ENCODE measurements around the gene PTPRF.

Gene PTPRF

DNA sequence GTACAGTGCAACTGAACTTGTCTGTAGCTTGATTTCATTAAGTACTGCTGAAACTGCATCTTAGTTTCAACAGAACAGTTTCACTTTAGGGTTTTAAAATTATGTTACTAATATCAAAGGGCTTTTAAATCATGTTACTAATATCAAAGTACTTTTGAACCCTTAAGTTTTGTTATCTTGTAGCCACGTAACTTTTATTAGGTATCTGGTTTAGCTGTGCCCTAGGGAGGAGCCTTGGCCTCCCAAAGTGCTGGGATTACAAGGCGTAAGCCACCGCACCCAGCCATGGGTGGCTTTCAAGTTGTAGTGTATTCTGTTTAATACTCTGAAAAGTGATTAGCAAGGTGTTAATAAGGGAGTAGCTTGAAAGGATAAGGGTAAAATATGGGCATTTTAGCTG, 121.2 kb downstream of the PTPRF start:
- Histone ChIP-seq H3K27me3 (replicated peaks) (no peaks in the 10 kb centered on the region), H3K36me3 (replicated peaks) (peaks cover 25% of the 10 kb centered on the region), H3K27ac (no peak overlapping the region), H3K4me3 (ENCODE audit: low read depth, low read length) (no peak overlapping the region)
- no peak for DNase-seq
- in situ Hi-C loops (cut with HindIII; ENCODE audit: low pct_ligation_motif_present, low sequenced_read_pairs) = no loop called here
- TF ChIP-seq, protein P1, sequence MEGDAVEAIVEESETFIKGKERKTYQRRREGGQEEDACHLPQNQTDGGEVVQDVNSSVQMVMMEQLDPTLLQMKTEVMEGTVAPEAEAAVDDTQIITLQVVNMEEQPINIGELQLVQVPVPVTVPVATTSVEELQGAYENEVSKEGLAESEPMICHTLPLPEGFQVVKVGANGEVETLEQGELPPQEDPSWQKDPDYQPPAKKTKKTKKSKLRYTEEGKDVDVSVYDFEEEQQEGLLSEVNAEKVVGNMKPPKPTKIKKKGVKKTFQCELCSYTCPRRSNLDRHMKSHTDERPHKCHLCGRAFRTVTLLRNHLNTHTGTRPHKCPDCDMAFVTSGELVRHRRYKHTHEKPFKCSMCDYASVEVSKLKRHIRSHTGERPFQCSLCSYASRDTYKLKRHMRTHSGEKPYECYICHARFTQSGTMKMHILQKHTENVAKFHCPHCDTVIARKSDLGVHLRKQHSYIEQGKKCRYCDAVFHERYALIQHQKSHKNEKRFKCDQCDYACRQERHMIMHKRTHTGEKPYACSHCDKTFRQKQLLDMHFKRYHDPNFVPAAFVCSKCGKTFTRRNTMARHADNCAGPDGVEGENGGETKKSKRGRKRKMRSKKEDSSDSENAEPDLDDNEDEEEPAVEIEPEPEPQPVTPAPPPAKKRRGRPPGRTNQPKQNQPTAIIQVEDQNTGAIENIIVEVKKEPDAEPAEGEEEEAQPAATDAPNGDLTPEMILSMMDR (IDR thresholded peaks at IDR 0.05; ENCODE audit: low read depth, low read length, missing control alignments) = no peak

DNA sequence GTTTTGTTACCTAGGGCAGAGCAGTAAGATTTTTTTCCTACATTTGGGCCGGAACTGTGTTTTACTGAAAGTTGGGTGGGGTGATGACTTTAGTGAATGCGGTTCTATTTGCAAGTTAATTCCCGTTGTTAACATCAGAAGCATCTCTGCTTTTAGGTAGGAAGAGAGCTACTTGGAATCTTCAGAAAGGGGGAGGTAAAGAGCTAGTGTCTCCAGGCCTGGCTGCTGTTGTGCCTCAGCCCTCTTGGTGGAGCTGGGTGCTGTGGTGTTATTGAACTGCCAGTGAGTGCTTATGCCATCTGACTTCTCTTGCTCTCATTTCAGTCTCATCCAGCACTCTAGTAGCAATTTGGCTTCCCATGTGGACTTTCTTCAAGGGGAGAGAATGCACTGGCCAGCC, 122.7 kb downstream of the PTPRF start:
- peak; percentile 58 for DNase-seq
- peaks cover 36% of the 10 kb centered on the region for H3K36me3 ChIP-seq (replicated peaks)
- in situ Hi-C loops (cut with HindIII; ENCODE audit: low pct_ligation_motif_present, low sequenced_read_pairs) = no loop called here

DNA sequence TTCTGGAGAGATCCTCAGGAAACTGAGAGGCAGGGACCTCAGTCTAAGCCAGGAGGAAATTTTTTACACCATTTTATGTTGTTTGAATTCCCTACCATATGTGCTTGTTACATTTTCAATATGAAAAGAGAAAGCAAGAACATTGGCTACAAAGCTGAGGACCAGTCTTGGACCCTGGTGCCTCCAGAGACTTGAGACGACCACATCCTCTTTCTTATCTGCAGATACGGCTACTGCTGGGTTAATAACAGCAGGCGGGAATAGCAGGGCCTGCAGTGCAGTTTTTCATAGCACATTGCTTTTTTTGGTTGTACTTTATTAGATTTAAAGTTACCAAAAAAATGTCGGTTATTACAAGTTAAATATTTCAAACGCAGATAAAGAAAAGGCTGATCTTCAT, 123.2 kb downstream of the PTPRF start:
- in situ Hi-C loops (cut with HindIII; ENCODE audit: low pct_ligation_motif_present, low sequenced_read_pairs) = no loop called here
- H3K27ac ChIP-seq = no peak overlapping the region
- no peaks in the 10 kb centered on the region for H3K27me3 ChIP-seq (replicated peaks)
- TF ChIP-seq, protein P1 (IDR thresholded peaks at IDR 0.05; ENCODE audit: low read depth, low read length, missing control alignments) = no peak
- H3K4me3 ChIP-seq (ENCODE audit: low read depth, low read length) = no peak overlapping the region
- H3K36me3 ChIP-seq (replicated peaks) = peaks cover 41% of the 10 kb centered on the region
- DNase-seq = peak; percentile 36

More for the DNA sequence above, 122.7 kb downstream of the PTPRF start:
- H3K27ac ChIP-seq = no peak overlapping the region
- TF ChIP-seq, protein P1 (IDR thresholded peaks at IDR 0.05; ENCODE audit: low read depth, low read length, missing control alignments) = peak; percentile 71
- no peaks in the 10 kb centered on the region for H3K27me3 ChIP-seq (replicated peaks)
- H3K4me3 ChIP-seq (ENCODE audit: low read depth, low read length) = no peak overlapping the region

DNA sequence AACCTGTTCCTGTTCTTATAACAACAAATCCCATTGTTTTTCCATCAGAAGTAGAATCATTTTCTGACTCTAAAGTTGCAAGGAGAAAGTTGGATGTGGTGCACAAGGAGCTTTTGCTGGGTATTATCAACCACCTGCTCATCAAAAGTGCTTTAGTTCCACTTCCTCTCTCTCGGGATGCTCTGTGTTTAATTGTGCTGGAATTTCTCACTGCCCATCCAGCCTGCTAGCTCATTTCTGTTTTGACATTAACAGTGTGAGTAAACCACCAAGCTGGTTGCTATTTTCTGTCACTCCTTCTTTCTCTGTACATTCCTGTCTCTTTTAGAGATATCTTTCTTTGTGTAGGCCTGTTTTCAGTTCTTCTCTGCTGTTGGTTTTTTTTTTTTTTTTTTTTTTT, 125.3 kb downstream of the PTPRF start:
- Histone ChIP-seq H3K27me3 (replicated peaks) (no peaks in the 10 kb centered on the region), H3K36me3 (replicated peaks) (peaks cover 61% of the 10 kb centered on the region), H3K4me3 (ENCODE audit: low read depth, low read length) (no peak overlapping the region), H3K27ac (no peak overlapping the region)
- in situ Hi-C loops (cut with HindIII; ENCODE audit: low pct_ligation_motif_present, low sequenced_read_pairs) = no loop called here
- DNase-seq = no peak
- TF ChIP-seq, protein P1 (IDR thresholded peaks at IDR 0.05; ENCODE audit: low read depth, low read length, missing control alignments) = no peak

DNA sequence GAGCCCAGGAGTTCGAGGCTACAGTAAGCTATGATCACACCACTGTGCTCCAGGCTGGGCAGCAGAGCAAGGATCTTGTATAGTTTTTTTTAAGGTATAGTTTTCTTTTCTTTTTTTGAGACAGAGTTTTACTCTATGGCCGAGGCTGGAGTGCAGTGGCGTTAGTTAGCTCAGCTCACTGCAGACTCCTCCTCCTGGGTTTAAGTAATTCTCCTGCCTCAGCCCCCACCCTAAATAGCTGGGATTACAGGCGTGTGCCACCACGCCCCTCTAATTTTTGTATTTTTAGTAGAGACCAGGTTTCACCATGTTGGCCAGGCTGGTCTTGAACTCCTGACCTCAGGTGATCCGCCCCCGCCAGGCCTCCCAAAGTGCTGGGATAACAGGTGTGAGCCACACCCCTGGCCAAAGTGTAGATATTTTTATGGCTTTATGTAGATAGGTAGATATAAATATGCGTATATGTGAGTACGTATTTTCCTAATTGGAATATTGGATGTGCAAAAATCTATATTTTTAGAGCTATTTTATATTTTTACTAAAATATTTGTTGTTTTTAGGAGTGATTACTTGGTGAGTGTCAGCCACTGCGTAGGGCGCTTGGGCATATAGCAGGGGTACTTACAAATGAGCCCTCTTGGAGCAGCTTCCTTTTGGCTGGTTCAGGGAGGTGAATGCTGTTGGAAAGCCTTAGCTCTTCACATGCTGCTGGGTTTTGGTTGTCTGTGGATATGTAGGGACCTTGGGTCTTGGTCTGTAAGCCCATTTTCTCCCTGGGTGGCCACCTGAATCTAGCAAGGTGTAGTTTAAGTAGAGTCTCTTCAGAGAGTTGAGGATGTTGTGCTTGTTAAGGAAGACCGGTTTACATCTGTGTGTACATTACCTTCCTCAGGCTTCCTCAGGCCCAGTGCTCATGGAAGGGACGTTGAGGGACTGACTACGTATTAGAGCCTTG, 128.8 kb downstream of the PTPRF start:
- in situ Hi-C loops (cut with HindIII; ENCODE audit: low pct_ligation_motif_present, low sequenced_read_pairs) = no loop called here
- no peak for DNase-seq
- no peaks in the 10 kb centered on the region for H3K27me3 ChIP-seq (replicated peaks)
- TF ChIP-seq, protein P1 (IDR thresholded peaks at IDR 0.05; ENCODE audit: low read depth, low read length, missing control alignments) = no peak
- H3K4me3 ChIP-seq (ENCODE audit: low read depth, low read length) = no peak overlapping the region
- H3K36me3 ChIP-seq (replicated peaks) = peaks cover 86% of the 10 kb centered on the region
- no peak overlapping the region for H3K27ac ChIP-seq

All from brain microvascular endothelial cell (primary cell).